Activated CD4-positive, CD25-positive, alpha-beta regulatory T cell treated with anti-CD3 and anti-CD28 coated beads, Interleukin-2, amount 50 U/mL, for 24 hours (primary cell): ENCODE measurements around the gene NELFE.

ENCODE experiments used
- ATAC-seq, 2 donors: fragments of 150-1000 bp; cut with Tn5 transposase; one replicate each; pipeline ENCODE4 v1.10.0; 2021; ENCODE audit warnings: mild to moderate bottlenecking in 1 of 2, moderate library complexity in 1 of 2

The NELFE gene

DNA sequence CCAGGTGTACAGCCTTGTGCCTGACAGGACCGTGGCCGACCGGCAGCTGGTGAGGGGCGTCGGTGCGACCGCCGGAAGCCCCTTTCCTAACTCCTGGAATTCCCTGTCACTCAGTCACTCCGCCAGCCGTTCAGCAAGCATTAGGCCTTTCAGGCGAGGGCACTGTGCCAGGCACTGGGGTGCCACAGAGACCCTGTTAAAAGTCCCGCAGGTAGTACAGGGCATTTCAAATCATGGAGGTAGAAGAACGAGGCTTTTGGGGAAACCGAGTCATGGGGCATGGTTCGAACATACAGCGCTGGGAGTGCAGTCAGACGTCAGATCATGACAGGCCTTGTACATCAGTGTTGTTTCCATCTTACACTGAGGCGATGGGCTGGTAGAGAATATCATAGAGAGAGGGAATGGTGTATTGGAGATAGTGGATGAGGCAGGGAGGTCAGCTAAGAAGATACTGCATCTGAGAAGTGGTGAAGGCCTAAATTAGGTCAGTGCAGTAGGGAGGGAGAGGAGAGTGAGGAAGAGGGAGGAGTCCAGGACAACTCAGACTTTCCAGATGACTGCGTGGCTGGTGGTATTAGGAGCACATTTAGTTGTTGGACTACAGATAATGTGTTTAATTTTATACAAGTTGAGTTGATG, 14.1 kb upstream of the NELFE start:
- ATAC-seq: no peak

DNA sequence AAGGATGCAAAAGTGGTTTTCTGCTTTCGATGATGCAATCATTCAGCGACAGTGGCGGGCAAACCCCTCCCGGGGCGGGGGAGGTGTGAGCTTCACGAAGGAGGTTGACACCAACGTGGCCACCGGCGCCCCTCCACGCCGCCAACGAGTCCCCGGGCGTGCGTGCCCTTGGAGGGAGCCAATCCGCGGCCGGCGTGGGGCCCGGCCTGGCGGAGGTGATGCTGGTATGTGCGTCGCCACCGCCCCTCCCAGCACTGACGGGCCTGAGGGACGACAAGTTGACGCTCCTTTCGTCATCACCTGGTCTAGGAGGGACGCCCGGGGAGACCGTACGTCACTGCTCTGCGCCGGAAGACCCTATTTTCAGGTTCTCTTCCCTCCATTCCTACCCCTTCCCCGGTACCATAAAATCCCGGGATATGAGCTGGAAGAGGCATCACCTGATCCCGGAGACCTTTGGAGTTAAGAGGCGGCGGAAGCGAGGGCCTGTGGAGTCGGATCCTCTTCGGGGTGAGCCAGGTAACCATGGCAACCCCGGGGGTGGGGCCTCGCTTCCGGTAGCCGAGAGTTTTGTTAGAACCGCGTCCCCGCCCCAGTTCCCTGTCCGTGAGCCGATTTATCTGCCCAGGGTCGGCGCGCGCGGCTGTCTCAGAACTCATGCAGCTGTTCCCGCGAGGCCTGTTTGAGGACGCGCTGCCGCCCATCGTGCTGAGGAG, 13.4 kb upstream of the NELFE start, which contains the start of gene DXO:
Gene DXO, minus strand, starts transcription at position 146 of the 716 bp plus-strand sequence. CDS start 463 bp downstream, outside the sequence.
- peak; percentile 95 to 97 for ATAC-seq

DNA sequence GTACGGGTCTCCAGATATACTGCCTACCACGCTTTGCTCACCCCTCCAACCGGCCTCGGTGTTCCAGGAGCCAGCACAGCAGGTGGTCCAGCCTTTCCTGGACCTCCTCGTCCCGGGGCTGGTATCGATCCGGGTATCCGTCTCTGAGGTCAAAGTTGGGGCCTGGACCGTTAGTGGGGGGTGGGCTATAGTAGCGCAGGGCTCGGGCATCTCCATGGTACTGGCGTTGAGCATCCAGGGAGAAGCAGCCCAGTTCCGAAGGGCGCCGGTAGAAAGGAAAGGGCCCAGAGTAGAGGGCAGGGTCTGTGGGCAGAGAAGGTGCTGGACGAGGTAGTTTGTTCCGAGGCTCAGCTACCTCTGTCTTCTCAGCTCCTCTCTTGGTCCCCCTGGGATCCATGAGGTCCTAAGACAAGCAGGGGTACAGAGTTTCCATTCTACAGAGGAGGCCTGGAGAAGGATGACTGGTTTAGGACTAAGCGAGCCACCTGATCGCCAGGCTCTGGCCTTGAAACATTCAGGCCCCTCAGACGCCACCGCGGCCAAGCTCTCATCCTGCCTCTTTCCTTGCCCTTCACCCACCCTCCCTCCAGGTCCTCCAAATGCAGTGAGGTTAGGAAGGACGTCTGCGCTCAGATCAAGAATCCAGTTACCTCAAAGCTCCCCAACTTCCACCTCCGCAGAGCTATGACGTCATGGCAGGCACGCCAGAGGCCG, 12.7 kb upstream of the NELFE start:
- ATAC-seq: no peak

DNA sequence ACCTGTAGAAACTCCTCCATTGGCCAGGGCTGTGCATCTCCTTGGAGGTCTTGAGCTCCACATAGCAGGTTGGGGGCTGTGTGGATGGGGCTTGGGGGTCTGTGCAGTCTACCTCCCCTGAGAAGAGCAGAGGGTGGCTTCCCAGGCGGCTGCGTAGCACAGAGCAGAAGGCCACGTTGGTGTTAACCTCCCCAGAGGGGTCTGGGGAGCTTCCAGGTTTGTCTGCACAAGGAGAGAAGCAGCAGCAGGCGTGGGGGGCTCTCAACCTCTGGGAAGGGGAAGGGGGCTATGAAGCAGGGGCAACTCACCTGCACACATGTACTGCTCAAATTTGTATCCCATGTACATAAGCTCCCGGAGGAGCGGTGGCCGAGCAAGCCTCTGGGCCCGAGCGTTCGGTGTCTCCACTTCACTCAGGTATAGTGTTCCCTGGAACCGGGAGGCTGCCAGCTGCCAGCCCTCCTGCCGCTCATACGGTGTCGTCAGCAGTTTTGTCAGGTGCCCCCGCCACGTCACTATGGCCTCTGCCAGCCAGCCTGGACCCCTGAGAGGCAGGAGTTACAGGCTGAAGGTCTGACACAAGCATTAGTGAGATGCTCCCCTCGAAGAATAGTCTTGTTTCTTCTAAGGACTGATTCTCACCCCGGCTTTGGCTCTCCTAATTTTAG, 12.0 kb upstream of the NELFE start:
- no peak for ATAC-seq

DNA sequence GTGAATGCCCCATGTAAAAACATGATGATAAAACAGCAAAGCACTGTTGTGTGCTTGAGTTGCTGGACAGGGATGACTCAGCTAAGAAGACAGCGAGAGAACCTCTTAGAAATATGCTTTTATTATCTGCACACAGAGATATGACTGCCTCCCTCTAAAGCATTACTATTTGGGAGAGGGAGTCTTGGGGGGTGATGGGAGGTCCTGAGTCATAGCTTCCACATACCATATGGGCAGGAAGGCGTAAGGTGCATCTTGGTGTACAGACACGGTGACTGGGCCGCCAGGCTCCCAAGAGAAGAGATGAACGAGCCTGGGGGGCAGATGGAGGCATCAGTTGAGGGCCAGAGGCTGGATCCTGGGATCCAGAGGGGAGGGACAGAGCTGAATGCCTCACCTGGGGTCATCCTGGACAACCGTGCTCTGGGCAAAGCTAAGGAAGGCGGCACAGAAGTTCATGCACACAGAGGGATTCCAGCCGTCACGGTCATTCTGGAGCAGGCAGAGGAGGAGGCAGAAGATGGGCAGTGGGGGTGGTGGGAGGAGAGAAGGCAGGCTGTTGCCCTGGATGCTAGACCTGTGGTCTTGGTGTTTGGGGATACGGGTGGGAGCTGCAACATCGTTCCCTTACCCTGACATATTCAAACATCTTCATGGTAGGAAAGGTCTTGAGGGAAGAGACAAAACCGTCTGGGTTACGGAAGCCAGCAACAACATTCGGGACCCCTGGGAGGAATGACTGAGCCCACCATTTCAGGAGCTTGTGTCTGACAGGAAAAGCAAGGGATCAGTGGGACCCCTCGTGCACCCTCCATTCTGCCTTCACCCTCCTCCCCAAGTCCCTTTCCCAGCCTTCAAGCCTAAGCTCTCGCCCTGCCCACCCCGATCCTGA, 11.2 kb upstream of the NELFE start:
- ATAC-seq: no peak

DNA sequence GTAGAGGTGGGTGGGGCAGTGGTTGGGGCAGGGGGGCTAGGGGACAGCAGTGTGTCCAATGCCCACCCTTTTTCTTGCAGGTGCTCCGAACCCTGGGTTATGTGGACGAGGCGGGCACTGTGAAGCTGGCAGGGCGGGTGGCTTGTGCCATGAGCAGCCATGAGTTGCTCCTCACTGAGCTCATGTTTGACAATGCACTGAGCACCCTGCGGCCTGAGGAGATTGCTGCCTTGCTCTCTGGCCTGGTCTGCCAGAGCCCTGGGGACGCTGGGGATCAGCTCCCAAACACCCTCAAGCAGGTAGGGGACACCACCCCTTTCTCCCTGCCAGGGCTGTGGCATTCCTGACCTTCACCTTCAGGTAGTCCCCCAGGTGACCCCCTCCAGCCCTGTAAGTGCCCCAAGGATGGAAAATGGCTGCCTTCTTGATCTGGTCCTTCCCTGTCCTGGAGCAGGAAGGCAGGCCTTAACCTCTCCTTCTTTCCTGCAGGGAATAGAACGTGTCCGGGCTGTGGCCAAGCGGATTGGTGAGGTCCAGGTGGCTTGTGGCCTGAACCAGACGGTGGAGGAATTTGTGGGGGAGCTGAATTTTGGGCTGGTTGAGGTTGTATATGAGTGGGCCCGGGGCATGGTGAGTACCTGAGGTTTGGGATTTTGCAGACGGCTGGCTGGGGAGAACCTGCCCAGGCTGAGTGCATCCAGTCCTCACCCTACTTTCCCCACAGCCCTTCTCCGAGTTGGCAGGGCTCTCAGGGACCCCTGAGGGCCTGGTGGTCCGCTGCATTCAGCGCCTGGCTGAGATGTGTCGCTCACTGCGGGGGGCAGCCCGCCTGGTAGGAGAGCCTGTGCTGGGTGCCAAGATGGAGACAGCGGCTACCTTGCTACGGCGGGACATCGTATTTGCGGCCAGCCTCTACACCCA, 10.3 kb upstream of the NELFE start:
- no peak for ATAC-seq

DNA sequence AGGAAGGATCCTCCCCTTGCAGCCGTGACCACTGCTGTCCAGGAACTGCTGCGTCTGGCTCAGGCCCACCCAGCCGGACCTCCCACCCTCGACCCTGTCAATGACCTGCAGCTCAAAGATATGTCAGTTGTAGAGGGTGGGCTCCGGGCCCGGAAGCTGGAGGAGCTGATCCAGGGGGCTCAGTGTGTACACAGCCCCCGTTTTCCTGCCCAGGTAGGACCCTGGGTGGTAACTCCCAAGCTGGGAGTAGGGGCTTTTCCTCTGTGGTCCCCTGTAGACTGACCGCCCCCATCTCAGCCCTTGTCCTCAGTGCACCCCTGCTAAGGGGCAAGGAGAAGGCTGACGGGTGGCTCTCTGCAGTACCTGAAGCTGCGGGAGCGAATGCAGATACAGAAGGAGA, 9.6 kb upstream of the NELFE start:
- no peak for ATAC-seq

DNA sequence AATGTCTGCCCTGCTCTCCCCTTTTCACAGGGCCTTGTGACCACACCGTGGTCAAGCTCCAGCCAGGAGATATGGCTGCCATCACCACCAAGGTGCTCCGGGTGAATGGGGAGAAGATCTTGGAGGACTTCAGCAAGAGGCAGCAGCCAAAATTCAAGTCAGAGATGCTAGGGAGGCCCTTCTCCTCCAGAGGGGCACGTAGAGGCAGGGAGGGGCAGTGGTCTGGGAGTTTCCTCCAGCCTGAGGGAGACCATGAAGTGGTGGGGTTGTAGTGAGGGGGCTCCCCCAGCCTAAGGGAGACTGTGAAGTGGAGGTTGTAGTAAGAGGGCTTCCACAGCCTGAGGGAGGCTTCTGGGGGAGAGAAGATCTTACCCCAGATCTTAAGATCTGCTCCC, 9.2 kb upstream of the NELFE start:
- ATAC-seq: no peak

DNA sequence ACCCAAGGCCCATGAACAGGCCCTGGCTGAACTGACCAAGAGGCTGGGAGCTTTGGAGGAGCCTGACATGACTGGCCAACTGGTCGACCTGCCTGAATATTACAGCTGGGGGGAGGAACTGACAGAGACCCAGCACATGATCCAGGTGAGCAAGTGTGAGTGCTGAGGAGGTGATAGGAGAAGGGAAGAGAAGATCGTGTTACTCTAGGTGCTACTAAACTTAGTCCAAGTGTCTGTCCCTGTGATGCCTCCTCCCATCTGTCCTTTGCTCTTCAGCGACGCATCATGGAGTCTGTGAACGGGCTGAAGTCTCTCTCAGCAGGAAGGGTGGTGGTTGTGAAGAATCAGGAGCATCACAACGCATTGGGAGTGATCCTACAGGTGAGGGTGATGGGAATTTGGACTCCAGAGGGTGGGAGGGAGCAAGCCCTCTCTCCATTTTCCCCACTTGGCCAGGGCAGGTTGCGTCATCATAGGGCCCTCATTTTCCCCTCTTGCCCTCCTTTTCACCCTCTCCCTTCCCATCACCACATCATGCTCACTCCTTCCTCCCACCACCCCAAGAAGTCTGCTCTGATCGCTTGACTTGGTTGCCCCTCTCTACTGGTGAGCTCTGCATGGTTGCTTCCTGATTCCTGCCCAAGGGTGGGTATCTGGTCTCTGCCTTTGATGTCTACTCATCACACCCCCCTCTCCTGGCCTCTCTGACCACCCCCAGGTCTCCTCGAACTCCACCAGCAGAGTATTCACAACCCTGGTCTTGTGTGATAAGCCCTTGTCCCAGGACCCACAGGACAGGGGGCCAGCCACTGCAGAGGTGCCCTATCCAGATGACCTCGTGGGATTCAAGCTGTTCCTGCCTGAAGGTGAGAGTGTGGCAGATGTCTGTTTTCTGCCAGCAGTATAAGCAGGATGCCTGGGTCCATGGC, 8.5 kb upstream of the NELFE start:
- ATAC-seq: no peak

DNA sequence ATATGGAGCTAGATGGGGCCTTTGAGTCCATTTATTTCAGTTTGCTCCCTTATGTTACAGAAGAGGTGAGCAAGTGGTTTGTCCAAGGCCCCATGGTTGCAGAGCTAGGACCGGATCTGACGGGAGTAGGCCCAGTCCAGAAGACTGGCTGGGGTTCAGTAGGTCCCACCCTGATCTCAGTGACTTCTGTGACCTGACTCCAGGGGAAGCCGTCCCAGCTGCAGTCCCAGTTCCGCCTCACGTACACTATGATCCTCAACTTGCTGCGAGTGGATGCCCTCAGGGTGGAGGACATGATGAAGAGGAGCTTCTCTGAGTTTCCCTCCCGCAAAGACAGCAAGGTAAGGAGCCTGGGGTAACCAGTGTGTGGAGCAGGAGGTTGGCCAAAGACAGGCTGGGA, 7.7 kb upstream of the NELFE start:
- no peak for ATAC-seq

DNA sequence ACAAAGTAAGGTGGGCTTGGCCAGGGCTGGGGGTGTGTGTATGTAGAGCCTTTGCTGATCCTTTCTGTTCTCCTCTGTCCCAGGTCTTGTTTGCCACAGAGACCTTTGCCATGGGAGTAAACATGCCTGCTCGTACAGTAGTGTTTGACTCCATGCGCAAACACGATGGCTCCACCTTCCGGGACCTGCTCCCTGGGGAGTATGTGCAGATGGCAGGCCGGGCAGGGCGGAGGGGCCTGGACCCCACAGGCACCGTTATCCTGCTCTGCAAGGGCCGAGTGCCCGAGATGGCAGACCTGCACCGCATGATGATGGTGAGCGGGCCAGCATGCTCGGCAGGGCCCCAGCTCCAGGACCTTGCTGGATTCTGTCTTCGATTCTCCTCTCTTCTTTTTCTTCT, 6.9 kb upstream of the NELFE start:
- no peak for ATAC-seq

DNA sequence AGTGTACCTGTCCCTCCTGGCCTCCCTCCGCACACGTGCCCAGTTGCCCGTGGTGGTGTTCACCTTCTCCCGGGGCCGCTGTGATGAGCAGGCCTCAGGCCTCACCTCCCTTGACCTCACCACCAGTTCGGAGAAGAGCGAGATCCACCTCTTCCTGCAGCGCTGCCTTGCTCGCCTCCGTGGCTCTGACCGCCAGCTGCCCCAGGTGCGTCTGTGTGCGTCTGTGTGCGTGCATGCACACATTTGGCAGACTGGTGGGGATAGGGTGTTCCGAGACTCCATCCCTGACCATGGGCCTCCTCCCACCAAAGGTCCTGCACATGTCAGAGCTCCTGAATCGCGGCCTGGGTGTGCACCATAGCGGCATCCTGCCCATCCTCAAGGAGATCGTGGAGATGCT, 5.2 kb upstream of the NELFE start:
- ATAC-seq: no peak

DNA sequence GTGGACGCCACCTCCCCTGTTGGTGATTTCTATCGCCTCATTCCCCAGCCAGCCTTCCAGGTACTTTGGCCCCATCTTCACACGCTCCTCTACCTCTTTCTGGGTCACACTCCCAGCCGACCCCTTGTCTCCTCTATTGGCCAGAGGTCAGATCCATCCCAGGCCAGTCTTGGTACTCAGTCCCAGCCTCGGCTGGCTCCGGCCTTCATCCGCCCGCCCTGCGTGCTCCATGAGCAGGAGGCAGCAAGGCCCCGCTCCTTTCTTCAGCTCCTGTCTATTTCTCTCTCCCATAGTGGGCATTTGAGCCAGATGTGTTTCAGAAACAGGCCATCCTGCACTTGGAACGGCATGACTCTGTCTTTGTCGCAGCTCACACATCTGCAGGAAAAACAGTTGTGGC, 2.8 kb upstream of the NELFE start:
- ATAC-seq: no peak

DNA sequence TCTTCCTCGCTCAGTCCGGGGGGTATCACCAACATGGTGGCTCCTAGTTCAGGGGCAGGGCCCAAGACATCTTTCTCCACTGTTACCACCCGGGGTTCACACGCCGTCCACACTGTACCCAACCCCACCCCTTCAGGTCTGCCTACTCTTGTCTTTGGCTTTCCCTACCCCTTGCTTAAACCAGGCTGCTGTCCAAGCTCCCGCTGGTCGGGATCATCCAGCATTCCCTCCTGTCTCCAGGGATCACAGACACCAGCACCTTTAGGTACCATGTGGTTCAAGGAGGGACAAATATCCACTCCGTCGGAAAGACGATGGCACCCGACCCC, 395 bp downstream of the NELFE start:
- ATAC-seq: no peak

DNA sequence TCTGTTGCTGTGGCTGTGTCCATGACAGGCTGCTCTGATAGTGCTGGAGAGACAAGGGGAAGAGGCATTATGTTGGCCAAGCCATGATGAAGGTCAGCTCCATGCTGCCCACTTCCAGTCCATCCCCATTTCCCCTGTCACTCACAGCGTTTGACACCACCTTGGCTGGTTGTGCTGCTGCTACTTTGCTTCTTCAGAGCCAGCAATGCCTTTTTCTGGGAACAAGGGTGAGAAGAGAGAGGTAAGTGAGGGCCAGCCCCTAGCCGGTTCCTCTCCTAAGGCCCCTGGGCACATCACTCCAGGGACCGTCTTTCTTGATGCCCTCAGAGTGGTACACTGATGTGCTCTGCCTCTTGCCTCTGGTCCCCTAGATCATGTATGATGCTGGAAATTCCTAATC, 2.0 kb downstream of the NELFE start:
- no peak for ATAC-seq

DNA sequence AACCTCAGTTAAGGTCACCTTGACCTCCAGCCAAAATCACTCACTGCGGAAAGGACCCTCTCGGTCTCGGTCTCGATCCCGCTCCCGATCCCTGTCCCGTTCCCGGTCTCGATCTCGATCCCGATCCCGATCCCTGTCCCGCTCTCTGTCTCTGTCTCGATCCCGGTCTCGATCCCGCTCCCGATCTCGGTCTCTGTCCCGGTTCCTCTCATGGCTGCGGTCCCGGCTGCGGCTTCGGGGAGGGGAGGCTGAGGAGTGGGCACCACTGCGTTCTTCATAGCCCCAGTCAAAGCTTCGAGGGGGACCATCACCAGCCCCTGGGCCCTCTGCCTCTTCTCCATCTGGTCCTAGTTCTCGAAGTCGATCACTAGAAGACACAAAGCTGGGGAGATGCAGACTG, 4.3 kb downstream of the NELFE start:
- no peak for ATAC-seq

DNA sequence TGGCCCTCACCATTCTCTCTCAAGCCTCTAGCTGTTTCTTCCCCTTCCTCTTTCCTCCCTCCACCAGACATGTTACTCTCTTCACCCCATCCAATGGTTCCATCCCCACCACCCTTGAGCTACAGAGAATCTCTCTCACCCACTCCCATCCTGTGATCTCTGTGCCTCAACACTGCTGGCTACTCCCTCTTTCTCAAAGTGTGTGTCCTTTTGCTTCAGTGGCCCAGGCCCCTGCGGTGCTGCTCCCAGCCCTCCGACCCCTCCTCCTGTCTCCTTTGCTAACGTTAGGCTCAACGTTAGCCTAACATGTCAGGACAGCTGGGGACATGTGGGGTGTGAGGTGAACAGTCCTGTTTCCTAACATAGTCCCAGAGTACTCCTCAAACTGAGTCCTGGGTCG, 5.9 kb downstream of the NELFE start:
- ATAC-seq: no peak

DNA sequence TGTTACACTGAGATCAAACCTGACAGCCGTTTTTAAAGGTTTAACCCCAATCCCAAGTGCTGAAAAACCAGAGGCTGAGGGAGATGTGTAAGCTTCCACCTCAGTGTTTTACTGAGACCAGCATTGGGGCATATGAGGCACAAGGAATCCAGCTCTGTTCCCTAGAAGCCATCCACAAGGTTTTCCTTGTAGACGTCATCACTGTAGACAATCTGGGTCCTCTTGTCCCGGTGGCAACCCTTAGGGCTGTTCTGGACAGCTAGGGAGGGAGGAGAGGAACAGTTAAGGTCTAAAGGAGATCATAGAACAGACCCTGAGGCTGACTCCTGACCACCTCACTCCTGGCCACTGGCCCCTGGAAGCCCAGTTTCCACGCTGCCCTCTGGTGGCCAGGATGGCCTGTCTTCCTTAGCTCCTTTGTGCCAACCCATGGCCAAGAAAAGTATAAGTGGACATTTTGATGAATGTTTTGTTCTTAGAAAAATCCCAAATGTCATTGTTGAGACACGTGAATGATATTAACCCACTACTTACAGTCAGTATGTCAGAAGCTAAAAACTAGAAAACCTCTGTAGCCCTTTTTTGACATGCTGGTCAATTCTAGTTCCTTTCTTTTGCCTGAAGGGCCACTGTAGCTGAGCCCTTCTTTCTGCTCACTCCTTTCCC, 6.5 kb downstream of the NELFE start:
- peak; percentile 30 to 52 for ATAC-seq

DNA sequence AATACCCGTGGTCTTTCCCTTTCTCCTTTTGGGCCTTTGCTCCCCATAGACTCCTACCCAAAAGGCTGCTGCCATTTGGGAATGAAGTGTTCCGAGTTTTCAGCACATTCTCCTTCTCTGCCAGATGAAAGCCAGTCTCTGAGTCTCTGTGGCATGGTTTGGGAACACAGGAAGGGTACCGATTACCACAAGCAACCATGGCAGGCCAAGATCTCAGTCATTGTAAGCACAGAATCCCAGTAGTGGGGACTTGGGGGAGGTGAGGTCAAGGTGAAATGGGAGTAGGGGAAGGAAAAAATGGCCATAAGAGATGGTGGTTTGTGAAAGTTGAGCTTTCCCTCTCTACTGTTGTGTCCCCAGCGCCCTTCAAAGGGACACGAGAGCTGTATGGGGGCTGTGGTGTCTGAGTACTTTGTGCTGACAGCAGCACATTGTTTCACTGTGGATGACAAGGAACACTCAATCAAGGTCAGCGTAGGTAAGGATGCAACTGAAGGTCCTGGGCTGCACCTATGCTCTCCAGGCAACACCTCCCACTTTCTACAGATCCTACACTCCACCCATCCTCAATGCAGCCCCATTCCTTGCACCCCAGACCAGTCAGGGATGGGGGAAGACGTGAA, 8.7 kb downstream of the NELFE start:
- no peak for ATAC-seq
